Left lung (tissue), 10 donors: ENCODE measurements around the gene EYA2. TPM values are rescaled to one million over a fixed set of nuclear protein-coding genes. Genes with fewer than 3 reads are reported as not detected.

ENCODE experiments used
- ATAC-seq: fragments of 200-7000 bp; cut with Tn5 transposase; one replicate; pipeline ENCODE4 v1.9.1; 2020; ENCODE audit warnings: moderate library complexity
- DNase-seq, 4 donors: peaks; one replicate each; pipeline ENCODE4 v3.0.0-alpha.2; 2013 to 2020
- H3K27ac ChIP-seq, 2 donors: fragments of 200-600 bp; sonication (generic) in 1 of 2; one replicate each; pipeline versions ENCODE4 v1.5.0 to v1.8.0; 2020 to 2021
- H3K27me3 ChIP-seq, 2 donors: fragments of 200-600 bp; sonication (generic) in 1 of 2; one replicate each; pipeline versions ENCODE4 v1.5.0 to v1.8.0; 2020 to 2021
- H3K36me3 ChIP-seq, 2 donors: fragments of 200-600 bp; sonication (generic) in 1 of 2; one replicate each; pipeline versions ENCODE4 v1.5.0 to v1.8.0; 2020 to 2021
- H3K4me1 ChIP-seq, 2 donors: fragments of 200-600 bp; one replicate each; pipeline ENCODE4 v1.8.0; 2021
- H3K4me3 ChIP-seq, 2 donors: fragments of 200-600 bp; sonication (generic) in 1 of 2; one replicate each; pipeline versions ENCODE4 v1.5.0 to v1.8.0; 2020 to 2021; ENCODE audit warnings: mild to moderate bottlenecking in 1 of 2
- H3K9me3 ChIP-seq, 2 donors: fragments of 200-600 bp; sonication (generic) in 1 of 2; one replicate each; pipeline versions ENCODE4 v1.5.0 to v1.8.0; 2020 to 2021
- CTCF ChIP-seq, 2 donors: fragments of 200-600 bp; sonication (generic) in 1 of 2; IDR thresholded peaks; one replicate each; pipeline versions ENCODE4 v1.5.0 to v1.8.0; 2021; ENCODE audit warnings: antibody characterized with exemption in 2 of 2
- intact Hi-C, 2 donors: fragments of 100-400 bp; cut with DNase I; formaldehyde crosslinking; loops; one replicate each; pipeline versions ENCODE4 v1.11.2 to v1.14.2; 2022
- polyA plus RNA-seq, 6 donors: library from polyadenylated mRNA; unstranded; fragments of 120-200 nt; gene quantifications; one replicate each; pipeline ENCODE4 v1.2.1, GENCODE V29; 2013; ENCODE audit not compliant: insufficient read length in 6 of 6
- total RNA-seq, 2 donors: library from RNA; stranded (reverse); fragmentation: NEBNext Ultra II Directional; extraction: Animal tissue kit (Norgen Biotek cat#: 25700); gene quantifications; one replicate each; pipeline ENCODE4 v1.2.1, GENCODE V29; 2021
- donor health status: DM: no; HTN: yes; CAD: no.
- donor health status: DM: no; HTN: no; CAD: no.

The EYA2 gene
- total and polyA plus RNA-seq, 8 donors = 0.77 to 2.3 (median 1.2) TPM

- Histone ChIP-seq H3K4me3 (no peak overlapping the region), H3K27ac (no peak overlapping the region), H3K27me3 (peaks cover 0 to 30% of the 10 kb centered on the region in 2 donors), H3K9me3 (no peaks in the 10 kb centered on the region), H3K4me1 (no peaks in the 10 kb centered on the region), H3K36me3 (no peaks in the 10 kb centered on the region)
- no peak for DNase-seq
- ATAC-seq = no peak
- TF ChIP-seq CTCF (IDR thresholded peaks at IDR 0.05) = no peak
- intact Hi-C loops = no loop called here
Observed at GRCh38 chr20:46991880-46992639, 97.4 kb downstream of the EYA2 start.

- DNase-seq (no peak), ATAC-seq (no peak)
- H3K36me3 ChIP-seq = no peaks in the 10 kb centered on the region
- H3K4me3 ChIP-seq = no peak overlapping the region
- no peak for TF ChIP-seq CTCF (IDR thresholded peaks at IDR 0.05)
- H3K9me3 ChIP-seq = no peaks in the 10 kb centered on the region
- peaks cover 0 to 30% of the 10 kb centered on the region in 2 donors for H3K27me3 ChIP-seq
- intact Hi-C loops = no loop called here
- H3K27ac ChIP-seq = no peak overlapping the region
- no peaks in the 10 kb centered on the region for H3K4me1 ChIP-seq
Observed at GRCh38 chr20:46992640-46993035, 98.0 kb downstream of the EYA2 start.

- Histone ChIP-seq H3K27me3 (peaks cover 0 to 25% of the 10 kb centered on the region in 2 donors), H3K4me1 (no peaks in the 10 kb centered on the region), H3K9me3 (no peaks in the 10 kb centered on the region), H3K4me3 (no peak overlapping the region), H3K27ac (no peak overlapping the region), H3K36me3 (no peaks in the 10 kb centered on the region)
- no peak for DNase-seq
- intact Hi-C loops = no loop called here
- no peak for TF ChIP-seq CTCF (IDR thresholded peaks at IDR 0.05)
- no peak for ATAC-seq
Observed at GRCh38 chr20:46993465-46994095, 98.9 kb downstream of the EYA2 start.

GRCh38 chr20:46994341-46994740, 99.7 kb downstream of the EYA2 start:
- ATAC-seq (no peak), DNase-seq (no peak)
- Histone ChIP-seq H3K4me3 (no peak overlapping the region), H3K9me3 (no peaks in the 10 kb centered on the region), H3K36me3 (no peaks in the 10 kb centered on the region), H3K27ac (no peak overlapping the region), H3K4me1 (no peaks in the 10 kb centered on the region), H3K27me3 (peaks cover 0 to 21% of the 10 kb centered on the region in 2 donors)
- TF ChIP-seq CTCF (IDR thresholded peaks at IDR 0.05) = no peak
- intact Hi-C loops = no loop called here

- H3K27ac ChIP-seq = no peak overlapping the region
- H3K27me3 ChIP-seq = peaks cover 0 to 18% of the 10 kb centered on the region in 2 donors
- H3K4me3 ChIP-seq = no peak overlapping the region
- TF ChIP-seq CTCF (IDR thresholded peaks at IDR 0.05) = no peak
- intact Hi-C loops = no loop called here
- no peaks in the 10 kb centered on the region for H3K9me3 ChIP-seq
- no peak for ATAC-seq
- no peak for DNase-seq
- no peaks in the 10 kb centered on the region for H3K36me3 ChIP-seq
- no peaks in the 10 kb centered on the region for H3K4me1 ChIP-seq
Observed at GRCh38 chr20:46995561-46996142, 101.0 kb downstream of the EYA2 start.
